K562 (cell line): ENCODE measurements around the gene CRYBG1. TPM values are rescaled to one million over a fixed set of nuclear protein-coding genes. Genes with fewer than 3 reads are reported as not detected.

Experiments
- ATAC-seq: fragments of 200-7000 bp; cut with Tn5 transposase; 3 replicates; pipeline ENCODE4 v1.9.1; 2020; ENCODE audit warnings: moderate library complexity
- BruUV-seq: library from RNA; stranded (reverse); fragments of 400-500 nt; replicated peaks from 2 replicates; lab custom pipeline; 2021; lab: Mats Ljungman, UMichigan
- CTCF ChIA-PET: fragments of 300-600 bp; formaldehyde crosslinking; extraction: SDS; loops from one replicate; lab custom pipeline; 2021; ENCODE audit warnings: low intra/inter-chr PET ratio; lab: Yijun Ruan, JAX
- POLR2A ChIA-PET: fragments of 300-600, 350-650 bp; sonication (Branson Sonifier 250); formaldehyde crosslinking; extraction: SDS; loops from one replicate; lab custom pipeline; 2021; ENCODE audit warnings: antibody characterized with exemption, inconsistent platforms; lab: Yijun Ruan, JAX
- DNase-seq, 4 experiments: peaks; one replicate each; pipeline versions ENCODE4 v3.0.0 to v3.0.0-alpha.2; 2011 to 2018; ENCODE audit warnings: low spot score in 3 of 4, mixed read lengths in 3 of 4; ENCODE audit errors: extremely low read depth in 1 of 4
- FAIRE-seq: peaks from 2 replicates; lab custom pipeline; 2011; peaks lifted over from hg19 to GRCh38; lab: Jason Lieb, UNC
- H2AFZ ChIP-seq: 2 replicates; pipeline ENCODE4 v1.6.0; 2011; ENCODE audit warnings: low read depth, low read length, control low read depth, inconsistent platforms
- H3K27ac ChIP-seq: fragments of 200-600 bp; 3 replicates; pipeline ENCODE4 v1.8.0; 2011; ENCODE audit warnings: low read depth, mild to moderate bottlenecking, control low read depth, inconsistent platforms, low read length, moderate library complexity, mixed read lengths; ENCODE audit errors: extremely low read depth
- H3K27me3 ChIP-seq, 2 experiments: fragments of 300-600 bp in 1 of 2; 2 replicates in 1 of 2; 3 replicates in 1 of 2; pipeline versions ENCODE4 v1.6.0 to v1.8.0; 2011; ENCODE audit warnings: inconsistent platforms in 2 of 2, low read length in 2 of 2, mild to moderate bottlenecking in 1 of 2, mixed read lengths in 1 of 2, moderate library complexity in 1 of 2; ENCODE audit not compliant: control insufficient read depth in 2 of 2, insufficient read depth in 2 of 2
- H3K36me3 ChIP-seq: fragments of 300-600 bp; 3 replicates; pipeline ENCODE4 v1.8.0; 2011; ENCODE audit warnings: mild to moderate bottlenecking, low read length, inconsistent platforms; ENCODE audit not compliant: control insufficient read depth, insufficient read depth
- H3K4me1 ChIP-seq, 2 experiments: fragments of 200-600 bp in 1 of 2; replicated peaks in 1 of 2; 2 replicates in 1 of 2; 3 replicates in 1 of 2; pipeline versions ENCODE4 v1.5.1 to v1.8.0; 2011; ENCODE audit warnings: inconsistent platforms in 2 of 2, low read length in 2 of 2, mild to moderate bottlenecking in 1 of 2, mixed read lengths in 1 of 2, moderate library complexity in 1 of 2; ENCODE audit not compliant: control insufficient read depth in 2 of 2, insufficient read depth in 2 of 2
- H3K4me2 ChIP-seq: 2 replicates; pipeline ENCODE4 v1.6.1; 2011; ENCODE audit warnings: low read length, control low read depth, inconsistent platforms, mixed read lengths; ENCODE audit not compliant: insufficient read depth
- H3K4me3 ChIP-seq: fragments of 200-600 bp; sonication (generic), shearing (Covaris generic); 2 replicates; pipeline ENCODE4 v1.5.1; 2016; ENCODE audit warnings: control low read depth, inconsistent platforms
- H3K79me2 ChIP-seq: fragments of 200-600 bp; 3 replicates; pipeline ENCODE4 v1.8.0; 2011; ENCODE audit warnings: low read length, inconsistent platforms; ENCODE audit not compliant: control insufficient read depth, insufficient read depth
- H3K9ac ChIP-seq, 2 experiments: 2 replicates each; pipeline versions ENCODE4 v1.6.0 to v1.6.1; 2011; ENCODE audit warnings: low read depth in 2 of 2, low read length in 2 of 2, control low read depth in 1 of 2, inconsistent platforms in 1 of 2, mild to moderate bottlenecking in 1 of 2, mixed read lengths in 1 of 2; ENCODE audit not compliant: insufficient read depth in 1 of 2
- H3K9me1 ChIP-seq: one replicate; pipeline ENCODE4 v1.6.0; 2011; ENCODE audit warnings: inconsistent platforms, mild to moderate bottlenecking, low read length, moderate library complexity; ENCODE audit not compliant: control insufficient read depth, insufficient read depth
- H3K9me3 ChIP-seq: replicated peaks from 2 replicates; pipeline ENCODE4 v1.5.1; 2011; ENCODE audit warnings: low read depth, low read length, inconsistent platforms; ENCODE audit not compliant: control insufficient read depth, insufficient read depth
- H4K20me1 ChIP-seq: replicated peaks from 2 replicates; pipeline ENCODE4 v1.6.1; 2011; ENCODE audit warnings: low read length, inconsistent platforms, mixed read lengths; ENCODE audit not compliant: control insufficient read depth, insufficient read depth
- ASH1L ChIP-seq: fragments of 450-650 bp; IDR thresholded peaks from 2 replicates; pipeline ENCODE4 v1.6.1; 2018; ENCODE audit warnings: borderline replicate concordance, mild to moderate bottlenecking, low read depth; ENCODE audit not compliant: partially characterized antibody
- BHLHE40 ChIP-seq: IDR thresholded peaks from 2 replicates; pipeline ENCODE4 v1.6.1; 2011; ENCODE audit warnings: low read length, improper control_type of control experiment
- CTCF ChIP-seq, 3 experiments: IDR thresholded peaks in 2 of 3; conservative IDR thresholded peaks in 1 of 3; 2 replicates each; pipeline ENCODE4 v1.5.1; 2011 to 2012; ENCODE audit warnings: low read length in 3 of 3, mild to moderate bottlenecking in 3 of 3, control low read depth in 2 of 3, improper control_type of control experiment in 1 of 3, inconsistent platforms in 1 of 3, low read depth in 1 of 3, mixed read lengths in 1 of 3, moderate library complexity in 1 of 3; ENCODE audit not compliant: insufficient read depth in 2 of 3
- CTCFL ChIP-seq: IDR thresholded peaks from 2 replicates; pipeline ENCODE4 v1.6.1; 2011; ENCODE audit warnings: borderline replicate concordance, low read depth, mild to moderate bottlenecking, moderate library complexity, low read length; ENCODE audit not compliant: insufficient read depth, poor library complexity, severe bottlenecking
- ILF3 ChIP-seq: fragments of 450-650 bp; IDR thresholded peaks from 2 replicates; pipeline ENCODE4 v1.6.1; 2018; ENCODE audit warnings: antibody characterized with exemption, mild to moderate bottlenecking, moderate library complexity, borderline replicate concordance
- MAFF ChIP-seq: IDR thresholded peaks from 2 replicates; pipeline ENCODE4 v1.6.1; 2012; ENCODE audit warnings: low read length, improper control_type of control experiment
- REST ChIP-seq, 2 experiments: fragments of 450-650 bp; formaldehyde crosslinking in 1 of 2; IDR thresholded peaks; 2 replicates each; pipeline versions ENCODE4 v1.4.0 to v1.6.1; 2014 to 2020; ENCODE audit warnings: mild to moderate bottlenecking in 2 of 2, borderline replicate concordance in 1 of 2, low read depth in 1 of 2
- ZNF830 ChIP-seq: fragments of 250-450 bp; sonication (Bioruptor Pico); IDR thresholded peaks from 2 replicates; pipeline ENCODE4 v1.5.0; 2021; ENCODE audit warnings: mild to moderate bottlenecking
- WGBS: fragments of 100-300 bp; shearing (Covaris generic); methylation state at CpG from one replicate; pipeline ENCODE4 v1.1.6; 2016; ENCODE audit warnings: low coverage, mixed read lengths; ENCODE audit not compliant: insufficient coverage; ENCODE audit errors: missing lambda C conversion rate; 5-methylcytosine and 5-hydroxymethylcytosine counted together
- in situ Hi-C: fragments of 300-500 bp; cut with MboI; formaldehyde crosslinking; loops from 4 replicates; pipeline ENCODE4 v1.15.0; 2018; ENCODE audit warnings: inconsistent platforms, mixed read lengths
- intact Hi-C: fragments of 100-400 bp; cut with micrococcal nuclease; formaldehyde crosslinking; loops from 2 replicates; pipeline ENCODE4 v1.14.2; 2022
- polyA plus RNA-seq, 8 experiments: library from polyadenylated mRNA; depleted of rRNA in 4 of 8; stranded (reverse) in 5 of 8; unstranded in 3 of 8; fragments of >200 nt; fragmentation: Nextera tagmentation in 2 of 8; fragmentation: Illumina TruSeq in 1 of 8; extraction: Ambion mirVana in 2 of 8; extraction: Trizol in 1 of 8; gene quantifications; 2 replicates each; pipeline versions ENCODE4 v1.2.1 to v1.2.3, GENCODE V29; 2011 to 2014; ENCODE audit warnings: inconsistent platforms in 1 of 8, missing spikeins in 1 of 8
- total RNA-seq, 7 experiments: library from RNA; depleted of rRNA in 6 of 7; stranded (reverse); fragments of >200 nt in 6 of 7; fragmentation: Illumina TruSeq in 2 of 7; extraction: Trizol in 2 of 7; gene quantifications; 2 replicates each; pipeline versions ENCODE4 v1.2.1 to v1.2.3, GENCODE V29; 2011 to 2021; ENCODE audit warnings: low replicate concordance in 1 of 7

Gene CRYBG1
- total and polyA plus RNA-seq, 9 of the 15 experiments (the other 6 are each of a cell fraction or from before 2014, with no cell fraction given): 0.07 to 0.47 (median 0.11) TPM

- Histone ChIP-seq H3K27ac (no peak overlapping the region), H3K79me2 (no peaks in the 10 kb centered on the region), H3K9ac (no peak overlapping the region), H3K4me2 (no peak overlapping the region), H3K4me1 (no peaks in the 10 kb centered on the region), H3K4me3 (no peak overlapping the region), H3K9me3 (no peaks in the 10 kb centered on the region), H3K36me3 (no peaks in the 10 kb centered on the region), H2AFZ (no peak overlapping the region), H4K20me1 (no peaks in the 10 kb centered on the region), H3K27me3 (peaks cover 0 to 10% of the 10 kb centered on the region in 2 experiments; a peak in 4 of 5 replicates), H3K9me1 (no peaks in the 10 kb centered on the region)
- intact Hi-C loops: loop anchor here (5.0 to 10.0 kb wide), 2 partner anchors 352 to 551 kb away; no protein-coding TSS in a partner anchor
- DNase-seq (no peak), ATAC-seq (peak; percentile 67; the same call in 2 of the 3 replicates), FAIRE-seq (no peak)
- ChIA-PET POLR2A (no interaction called here), CTCF (interaction anchor here (0.7 to 5.7 kb wide), 7 partner anchors 29 to 1402 kb away, joined by 3 to 61 read pairs (median 16); no protein-coding TSS in a partner anchor)
- in situ Hi-C loops: loop anchor here (5.0 kb wide), 2 partner anchors 121 to 536 kb away; no protein-coding TSS in a partner anchor
- BruUV-seq: no TSS peak
- WGBS: 20% methylated on average over 4 of the region's 4 CpGs
- TF ChIP-seq ILF3: no peak
- TF ChIP-seq CTCF (IDR thresholded peaks at IDR 0.05 in 2 of 3, conservative IDR thresholded peaks at IDR 0.05 in 1 of 3; ENCODE audit: insufficient read depth in 2 of 3, low read depth in 1 of 3, low read length in 3 of 3): peak; percentile 27 to 65 (median 30); a peak in 4 of 6 replicates
- TF ChIP-seq REST (IDR thresholded peaks at IDR 0.05; ENCODE audit: borderline replicate concordance): peak; percentile 50; the same call in 1 of the 2 replicates
- TF ChIP-seq REST (CRISPR knock-in tag; IDR thresholded peaks at IDR 0.05; ENCODE audit: low read depth): no peak
- TF ChIP-seq ASH1L: no peak
- no peak for TF ChIP-seq CTCFL
- no peak for TF ChIP-seq MAFF
- no peak for TF ChIP-seq ZNF830
- no peak for TF ChIP-seq BHLHE40
Observed at GRCh38 chr6:106446287-106446885, 85.9 kb downstream of the CRYBG1 start.
